Right cardiac atrium (tissue), 5 donors: Measurements from ENCODE around the gene TES. TPM values are rescaled to one million over a fixed set of nuclear protein-coding genes. Genes with fewer than 3 reads are reported as not detected.

Experiments
- ATAC-seq, 2 donors: fragments of 200-7000 bp; cut with Tn5 transposase; one replicate each; pipeline versions ENCODE4 v1.8.0 to v1.9.1; 2020; ENCODE audit warnings: moderate library complexity in 2 of 2, mild to moderate bottlenecking in 1 of 2
- DNase-seq, 3 donors: peaks; one replicate each; pipeline ENCODE4 v3.0.0-alpha.2; 2020
- H3K27ac ChIP-seq: one replicate; pipeline ENCODE4 v1.5.1; 2013; ENCODE audit warnings: mild to moderate bottlenecking, low read length, control low read depth, moderate library complexity
- H3K27me3 ChIP-seq: one replicate; pipeline ENCODE4 v1.6.1; 2013; ENCODE audit not compliant: control insufficient read depth, insufficient read depth
- H3K4me1 ChIP-seq: one replicate; pipeline ENCODE4 v1.6.1; 2013; ENCODE audit warnings: low read length; ENCODE audit not compliant: control insufficient read depth, insufficient read depth
- H3K4me3 ChIP-seq: one replicate; pipeline ENCODE4 v1.5.1; 2013; ENCODE audit warnings: low read length, control low read depth
- H3K9me3 ChIP-seq: one replicate; pipeline ENCODE4 v1.6.1; 2013; ENCODE audit warnings: low read length; ENCODE audit not compliant: control insufficient read depth
- WGBS: extraction: QIAGEN DNeasy Blood & Tissue Kit; methylation state at CpG from one replicate; pipeline ENCODE4 v1.1.7; 2013; 5-methylcytosine and 5-hydroxymethylcytosine counted together
- intact Hi-C, 4 donors: fragments of 100-400 bp; cut with DNase I; formaldehyde crosslinking; loops; one replicate each; pipeline versions ENCODE4 v1.11.0 to v1.14.0; 2022 to 2023
- polyA plus RNA-seq: library from polyadenylated mRNA; stranded (reverse); fragments of 200-250 nt; gene quantifications from one replicate; pipeline ENCODE4 v1.2.3, GENCODE V29; 2013
- total RNA-seq, 4 donors: library from RNA; stranded (reverse); fragmentation: NEBNext Ultra II Directional; extraction: Animal tissue kit (Norgen Biotek cat#: 25700); gene quantifications; one replicate each; pipeline ENCODE4 v1.2.1, GENCODE V29; 2021
- donor health status: healthy with polysubstance abuse.
- donor health status: DM: no; HTN: yes; CAD: no.
- donor health status: DM: no; HTN: no; CAD: no.
- donor health status: DM: no; HTN: yes; CAD: no; lungs with severe emphysema.
- donor health status: DM: yes; HTN: yes; CAD: no.

The TES gene
- total and polyA plus RNA-seq, 5 donors, result 13.9 to 21.2 (median 17.4) TPM

DNA sequence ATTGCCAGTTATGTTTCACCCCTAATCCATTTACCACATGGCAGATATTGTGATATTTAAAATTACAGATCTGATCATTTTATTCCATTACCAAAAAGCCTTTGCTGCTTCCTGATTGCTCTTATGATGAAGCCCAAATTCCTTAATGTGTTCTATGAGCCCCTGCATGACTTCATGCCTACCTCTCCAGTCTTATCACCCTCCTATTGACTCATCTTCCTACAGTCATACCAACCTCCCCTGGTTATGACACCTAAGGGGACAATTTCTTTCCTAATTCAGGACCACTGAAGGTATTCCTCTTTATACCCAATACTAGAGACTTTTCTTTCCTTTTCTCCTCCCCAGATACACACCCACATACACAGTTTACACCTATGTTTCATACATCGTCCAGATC is 36.0 kb downstream of the TES start:
- H3K27me3 ChIP-seq, result no peaks in the 10 kb centered on the region

DNA sequence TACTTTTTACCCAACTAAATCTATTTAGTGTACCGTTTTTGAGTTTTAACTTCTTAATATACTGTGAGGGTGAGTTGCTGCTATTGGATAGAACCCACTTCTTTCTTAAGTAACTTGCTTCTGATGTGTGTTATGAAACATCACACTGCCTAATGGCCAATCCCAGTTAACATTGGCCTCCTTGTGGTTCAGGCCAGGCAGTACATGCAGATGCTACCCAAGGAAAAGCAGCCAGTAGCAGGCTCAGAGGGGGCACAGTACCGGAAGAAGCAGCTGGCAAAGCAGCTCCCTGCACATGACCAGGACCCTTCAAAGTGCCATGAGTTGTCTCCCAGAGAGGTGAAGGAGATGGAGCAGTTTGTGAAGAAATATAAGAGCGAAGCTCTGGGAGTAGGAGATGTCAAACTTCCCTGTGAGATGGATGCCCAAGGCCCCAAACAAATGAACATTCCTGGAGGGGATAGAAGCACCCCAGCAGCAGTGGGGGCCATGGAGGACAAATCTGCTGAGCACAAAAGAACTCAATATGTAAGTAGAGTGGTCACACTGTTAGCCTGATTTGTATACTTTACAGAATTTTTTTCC is 39.7 kb downstream of the TES start:
- Histone ChIP-seq H3K4me1 (no peaks in the 10 kb centered on the region), H3K27me3 (no peaks in the 10 kb centered on the region), H3K9me3 (no peaks in the 10 kb centered on the region), H3K27ac (no peak overlapping the region), H3K4me3 (no peak overlapping the region)
- peak in 1 of 2 donors; percentile 26 for ATAC-seq
- intact Hi-C loops, result loop anchor here in 2 of 4 donors (5.0 to 10.0 kb wide), 2 partner anchors 562 to 565 kb away; no protein-coding TSS in a partner anchor
- no peak for DNase-seq
- WGBS, result 90% methylated on average over 3 of the region's 3 CpGs

More for the DNA sequence above, 36.0 kb downstream of the TES start:
- Histone ChIP-seq H3K9me3 (peaks cover 1% of the 10 kb centered on the region), H3K4me3 (no peak overlapping the region), H3K4me1 (no peaks in the 10 kb centered on the region), H3K27ac (no peak overlapping the region)
- DNase-seq (no peak), ATAC-seq (no peak)
- intact Hi-C loops, result no loop called here
- WGBS, result 93% methylated on average over 1 of the region's 1 CpG

DNA sequence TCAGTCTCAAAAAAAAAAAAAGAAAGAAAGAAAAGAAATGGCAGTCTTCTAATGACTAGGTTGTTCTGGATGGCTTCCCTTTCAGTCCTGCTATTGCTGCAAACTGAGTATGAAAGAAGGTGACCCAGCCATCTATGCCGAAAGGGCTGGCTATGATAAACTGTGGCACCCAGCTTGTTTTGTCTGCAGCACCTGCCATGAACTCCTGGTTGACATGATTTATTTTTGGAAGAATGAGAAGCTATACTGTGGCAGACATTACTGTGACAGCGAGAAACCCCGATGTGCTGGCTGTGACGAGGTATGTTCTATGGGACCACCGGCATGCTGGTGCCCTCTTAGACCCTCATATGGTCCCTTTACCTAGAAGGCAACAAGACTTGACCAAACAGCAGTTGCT is 41.3 kb downstream of the TES start:
- H3K4me1 ChIP-seq, result no peaks in the 10 kb centered on the region
- no peak overlapping the region for H3K27ac ChIP-seq
- H3K9me3 ChIP-seq, result no peaks in the 10 kb centered on the region
- intact Hi-C loops, result loop anchor here in 2 of 4 donors (5.0 to 10.0 kb wide), 2 partner anchors 561 to 563 kb away; no protein-coding TSS in a partner anchor
- no peaks in the 10 kb centered on the region for H3K27me3 ChIP-seq
- ATAC-seq (no peak), DNase-seq (no peak)
- WGBS, result 89% methylated on average over 5 of the region's 5 CpGs
- no peak overlapping the region for H3K4me3 ChIP-seq

DNA sequence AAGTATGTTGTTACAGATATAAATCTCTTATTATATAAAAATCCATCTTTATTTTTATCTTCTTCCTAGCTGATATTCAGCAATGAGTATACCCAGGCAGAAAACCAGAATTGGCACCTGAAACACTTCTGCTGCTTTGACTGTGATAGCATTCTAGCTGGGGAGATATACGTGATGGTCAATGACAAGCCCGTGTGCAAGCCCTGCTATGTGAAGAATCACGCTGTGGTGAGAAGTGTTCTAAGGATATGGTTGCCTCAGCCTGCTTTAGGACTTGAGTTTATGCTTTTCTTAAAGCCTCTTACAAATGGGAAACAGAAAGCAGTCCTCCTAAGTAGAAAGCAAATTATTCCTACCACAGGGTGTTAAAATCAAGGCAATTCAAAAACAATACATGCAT is 41.9 kb downstream of the TES start:
- H3K27me3 ChIP-seq, result no peaks in the 10 kb centered on the region
- 66% methylated on average over 3 of the region's 3 CpGs for WGBS
- DNase-seq (no peak), ATAC-seq (no peak)
- H3K27ac ChIP-seq, result no peak overlapping the region
- H3K4me1 ChIP-seq, result no peaks in the 10 kb centered on the region
- H3K4me3 ChIP-seq, result no peak overlapping the region
- intact Hi-C loops, result loop anchor here in 2 of 4 donors (5.0 to 10.0 kb wide), 2 partner anchors 560 to 563 kb away; no protein-coding TSS in a partner anchor
- no peaks in the 10 kb centered on the region for H3K9me3 ChIP-seq

DNA sequence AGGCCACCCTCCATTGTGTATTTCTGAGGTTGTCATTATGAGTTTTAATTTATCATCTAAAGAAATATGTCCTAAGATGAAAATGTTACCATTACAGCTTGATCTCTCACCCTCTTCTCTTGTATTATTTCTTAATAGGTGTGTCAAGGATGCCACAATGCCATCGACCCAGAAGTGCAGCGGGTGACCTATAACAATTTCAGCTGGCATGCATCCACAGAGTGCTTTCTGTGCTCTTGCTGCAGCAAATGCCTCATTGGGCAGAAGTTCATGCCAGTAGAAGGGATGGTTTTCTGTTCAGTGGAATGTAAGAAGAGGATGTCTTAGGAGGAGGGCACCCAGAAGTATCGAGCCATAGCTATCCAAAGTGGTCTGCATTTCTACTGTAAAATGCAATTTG is 46.8 kb downstream of the TES start:
- Histone ChIP-seq H3K27ac (no peak overlapping the region), H3K4me3 (no peak overlapping the region), H3K9me3 (no peaks in the 10 kb centered on the region), H3K4me1 (no peaks in the 10 kb centered on the region), H3K27me3 (no peaks in the 10 kb centered on the region)
- no peak for ATAC-seq
- WGBS, result 76% methylated on average over 3 of the region's 3 CpGs
- intact Hi-C loops, result loop anchor here in 3 of 4 donors (5.0 to 10.0 kb wide), 3 partner anchors 330 to 558 kb away; no protein-coding TSS in a partner anchor
- DNase-seq, result no peak

DNA sequence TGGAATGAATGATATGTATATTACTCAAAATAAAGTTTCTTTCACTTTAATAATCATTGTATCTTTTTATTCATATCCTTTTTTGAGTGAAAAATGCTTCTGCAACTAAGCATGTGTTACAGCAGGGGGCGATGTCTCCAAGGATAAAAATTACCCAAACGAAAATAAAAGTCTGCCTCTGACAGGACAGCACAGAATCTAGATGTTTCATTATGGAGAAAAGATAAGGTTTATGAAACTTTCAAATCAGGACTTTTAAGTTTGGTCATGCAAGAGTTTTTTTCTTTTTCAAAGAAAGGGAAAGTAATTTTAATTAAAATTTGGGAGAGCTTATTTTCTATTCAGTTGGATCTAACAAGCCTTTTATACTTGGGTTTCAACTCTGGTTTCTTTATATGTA is 48.4 kb downstream of the TES start:
- H3K4me3 ChIP-seq, result no peak overlapping the region
- intact Hi-C loops, result loop anchor here (1.0 to 10.0 kb wide), 5 partner anchors 329 to 556 kb away; no protein-coding TSS in a partner anchor
- H3K4me1 ChIP-seq, result no peaks in the 10 kb centered on the region
- ATAC-seq (peak; percentile 54 to 59), DNase-seq (no peak)
- no peaks in the 10 kb centered on the region for H3K27me3 ChIP-seq
- no peaks in the 10 kb centered on the region for H3K9me3 ChIP-seq
- H3K27ac ChIP-seq, result no peak overlapping the region
- WGBS, result under 1% methylated on average over 2 of the region's 2 CpGs

DNA sequence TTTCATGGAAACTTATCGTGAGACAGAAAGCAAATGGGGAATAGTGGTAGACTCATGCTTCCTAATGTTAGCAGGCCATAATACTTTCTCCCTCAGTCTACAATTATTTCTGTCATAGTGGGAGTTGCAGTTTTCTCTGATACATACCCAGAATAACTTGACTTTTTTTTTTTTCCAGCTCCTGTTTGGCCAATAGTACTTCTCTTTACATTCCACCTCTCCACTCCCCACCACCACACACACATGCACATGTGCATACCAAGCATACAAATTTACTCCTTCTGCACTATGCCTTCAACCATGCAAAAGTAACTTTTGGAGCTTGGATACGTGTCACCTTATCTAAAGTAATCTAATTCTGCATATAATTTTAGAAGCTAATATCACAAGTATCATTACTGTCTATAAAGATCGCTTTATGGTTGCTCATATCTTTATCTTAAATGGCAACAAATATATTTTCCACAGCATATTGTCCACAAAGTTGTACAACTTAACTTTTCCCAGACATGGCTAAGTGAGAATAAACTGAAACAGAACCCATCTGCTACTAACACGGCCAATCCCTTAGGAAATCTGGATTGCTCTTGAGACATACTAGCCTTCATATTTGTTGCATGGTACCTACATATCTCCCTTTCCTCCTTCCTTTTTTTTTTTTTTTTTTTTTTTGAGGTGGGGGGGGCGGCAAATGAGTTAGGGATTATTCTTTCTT is 49.0 kb downstream of the TES start:
- 68% methylated on average over 5 of the region's 5 CpGs for WGBS
- no peak for ATAC-seq
- Histone ChIP-seq H3K27me3 (no peaks in the 10 kb centered on the region), H3K9me3 (no peaks in the 10 kb centered on the region), H3K4me3 (no peak overlapping the region), H3K4me1 (no peaks in the 10 kb centered on the region), H3K27ac (no peak overlapping the region)
- intact Hi-C loops, result loop anchor here in 3 of 4 donors (2.0 to 10.0 kb wide), 4 partner anchors 328 to 555 kb away; no protein-coding TSS in a partner anchor
- DNase-seq, result no peak

DNA sequence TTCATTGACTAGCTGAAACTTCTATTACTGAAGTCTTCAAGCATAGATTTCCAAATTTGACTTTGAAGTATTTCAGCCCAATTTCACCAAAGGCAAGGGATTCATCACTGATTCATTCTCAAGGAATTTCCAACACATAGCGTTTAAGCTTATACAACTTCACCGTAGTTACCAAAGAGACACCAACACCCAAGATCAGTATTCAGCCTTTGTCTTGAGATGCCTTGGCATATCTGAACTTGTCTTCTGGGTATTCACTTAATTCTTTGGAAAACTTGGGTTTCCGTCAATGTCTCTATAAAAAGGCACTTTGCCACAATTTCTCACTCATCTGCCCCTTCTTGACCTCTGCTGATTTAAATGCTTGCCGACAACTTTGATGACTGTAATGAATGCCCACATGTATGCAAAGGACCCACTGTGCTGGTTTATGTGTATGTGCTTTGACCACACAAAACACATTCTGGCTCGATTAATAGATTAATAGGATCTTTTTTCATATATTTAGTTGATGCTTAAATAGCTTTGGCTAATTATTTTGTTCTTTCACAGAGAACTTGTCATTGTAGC is 49.6 kb downstream of the TES start:
- H3K27me3 ChIP-seq, result no peaks in the 10 kb centered on the region
- 95% methylated on average over 5 of the region's 5 CpGs for WGBS
- DNase-seq (no peak), ATAC-seq (no peak)
- H3K9me3 ChIP-seq, result no peaks in the 10 kb centered on the region
- intact Hi-C loops, result loop anchor here (2.0 to 10.0 kb wide), 8 partner anchors 255 to 555 kb away; partner anchors contain the start of gene CAV1 (in 2 of the 4)
- no peak overlapping the region for H3K4me3 ChIP-seq
- H3K27ac ChIP-seq, result no peak overlapping the region
- no peaks in the 10 kb centered on the region for H3K4me1 ChIP-seq

DNA sequence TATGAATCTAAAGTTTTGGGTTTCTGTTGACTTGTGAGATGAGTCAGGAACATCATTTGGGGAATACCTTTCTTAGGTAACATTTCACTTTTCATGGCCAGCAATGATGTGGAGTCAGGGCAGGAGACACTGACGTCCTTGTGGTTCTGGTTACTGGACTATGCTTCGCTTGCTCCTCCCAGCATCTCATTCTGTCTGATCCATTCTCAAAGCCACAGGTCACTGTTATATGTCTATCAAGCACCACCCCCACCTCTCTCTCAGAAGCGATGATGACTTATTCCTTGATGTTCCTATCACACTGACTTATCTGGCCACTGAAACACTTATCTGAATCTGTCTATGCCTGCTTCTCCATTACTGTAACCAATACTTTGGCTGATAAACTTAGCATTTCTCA is 51.6 kb downstream of the TES start:
- DNase-seq, result no peak
- Histone ChIP-seq H3K27ac (no peak overlapping the region), H3K9me3 (no peaks in the 10 kb centered on the region), H3K4me1 (no peaks in the 10 kb centered on the region), H3K27me3 (no peaks in the 10 kb centered on the region), H3K4me3 (no peak overlapping the region)
- intact Hi-C loops, result loop anchor here in 3 of 4 donors (5.0 to 10.0 kb wide), 4 partner anchors 253 to 543 kb away; partner anchors contain the start of gene CAV1 (in 2 of the 3)
- no peak for ATAC-seq
- 89% methylated on average over 3 of the region's 3 CpGs for WGBS

DNA sequence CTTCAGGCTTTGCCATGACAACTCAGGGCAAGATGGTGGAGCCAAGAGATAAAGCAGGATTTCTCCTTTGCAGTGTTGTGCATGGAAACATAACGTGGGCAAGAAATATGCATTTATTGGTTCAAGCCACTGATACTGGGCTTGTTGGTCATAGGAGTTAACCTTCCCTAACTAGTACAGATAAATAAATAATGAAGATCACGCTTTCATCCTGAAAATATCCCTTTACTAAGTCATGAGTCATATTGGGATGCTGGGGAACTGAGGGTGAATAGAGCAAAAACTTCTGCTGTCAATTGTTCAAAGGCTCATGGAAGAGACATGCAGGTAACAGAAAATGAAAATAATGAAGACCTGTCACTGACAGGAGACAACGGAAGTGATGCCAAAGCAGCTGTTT is 55.5 kb downstream of the TES start:
- no peak for ATAC-seq
- 94% methylated on average over 3 of the region's 3 CpGs for WGBS
- DNase-seq, result no peak
- no peak overlapping the region for H3K4me3 ChIP-seq
- H3K9me3 ChIP-seq, result no peaks in the 10 kb centered on the region
- no peak overlapping the region for H3K27ac ChIP-seq
- H3K27me3 ChIP-seq, result no peaks in the 10 kb centered on the region
- intact Hi-C loops, result loop anchor here in 2 of 4 donors (10.0 kb wide), 3 partner anchors 249 to 539 kb away; partner anchors contain the start of gene CAV1 (in 1 of the 2)
- peaks cover 3% of the 10 kb centered on the region for H3K4me1 ChIP-seq

DNA sequence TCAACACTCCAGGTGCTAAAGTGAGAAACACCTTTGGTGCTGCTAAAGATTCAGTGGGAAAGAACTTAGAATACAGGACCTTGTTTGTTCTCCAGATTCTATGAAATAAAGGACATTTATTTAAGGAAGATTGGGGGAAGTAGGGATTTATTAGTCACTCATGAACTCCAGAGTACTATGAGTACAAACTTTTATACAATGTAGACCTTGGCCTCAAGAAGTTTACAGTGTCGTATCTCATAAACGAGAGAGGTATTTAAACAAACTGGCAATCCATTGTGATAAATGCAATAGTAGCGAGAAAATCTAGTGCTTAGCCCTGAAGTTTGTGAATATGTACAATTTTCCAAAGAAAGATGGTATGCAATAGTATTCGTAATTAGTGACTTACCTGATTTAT is 59.1 kb downstream of the TES start:
- Histone ChIP-seq H3K27ac (no peak overlapping the region), H3K4me3 (no peak overlapping the region), H3K9me3 (no peaks in the 10 kb centered on the region), H3K27me3 (no peaks in the 10 kb centered on the region), H3K4me1 (peaks cover 3% of the 10 kb centered on the region)
- no peak for DNase-seq
- intact Hi-C loops, result loop anchor here in 2 of 4 donors (10.0 kb wide), 3 partner anchors 245 to 535 kb away; partner anchors contain the start of gene CAV1 (in 1 of the 2)
- 95% methylated on average over 4 of the region's 4 CpGs for WGBS
- ATAC-seq, result no peak
